C4-2B (cell line): Measurements from ENCODE around the gene PALLD.

ENCODE experiments used
- ZFX ChIP-seq: fragments of 450-650 bp; IDR thresholded peaks from 2 replicates; pipeline ENCODE4 v1.6.1; 2017
- TF ChIP-seq, protein P1 (sequence below): fragments of 450-650 bp; conservative IDR thresholded peaks from 2 replicates; pipeline ENCODE4 v1.5.1; 2017; ENCODE audit warnings: mild to moderate bottlenecking

DNA sequence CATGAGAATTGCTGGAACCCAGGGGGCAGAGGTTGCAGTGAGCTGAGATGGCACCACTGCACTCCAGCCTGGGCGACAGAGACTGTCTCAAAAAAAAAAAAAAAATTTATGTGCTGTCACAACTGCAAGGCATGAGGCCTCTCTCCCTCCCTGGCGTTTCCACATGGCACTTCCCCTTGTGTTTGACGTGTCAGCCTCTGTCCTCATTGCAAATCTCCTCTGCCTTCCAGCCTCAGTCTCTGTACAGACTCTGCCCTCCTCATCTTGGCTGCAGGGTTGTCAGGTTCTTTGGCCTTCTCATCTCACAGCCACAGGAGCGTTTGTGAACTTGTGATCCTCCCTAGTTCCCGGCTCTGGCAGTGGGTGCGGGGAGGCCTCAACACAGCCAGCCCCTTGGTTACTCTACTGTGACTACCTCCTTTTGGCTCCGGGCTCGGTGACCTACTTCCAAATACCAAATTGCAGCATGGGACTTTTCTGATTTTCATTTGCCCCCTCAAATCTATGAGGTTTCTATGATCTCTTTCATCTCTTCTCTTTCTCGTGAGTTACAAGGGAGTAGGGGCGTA is 263.2 kb downstream of the PALLD start:
- TF ChIP-seq, protein P1, sequence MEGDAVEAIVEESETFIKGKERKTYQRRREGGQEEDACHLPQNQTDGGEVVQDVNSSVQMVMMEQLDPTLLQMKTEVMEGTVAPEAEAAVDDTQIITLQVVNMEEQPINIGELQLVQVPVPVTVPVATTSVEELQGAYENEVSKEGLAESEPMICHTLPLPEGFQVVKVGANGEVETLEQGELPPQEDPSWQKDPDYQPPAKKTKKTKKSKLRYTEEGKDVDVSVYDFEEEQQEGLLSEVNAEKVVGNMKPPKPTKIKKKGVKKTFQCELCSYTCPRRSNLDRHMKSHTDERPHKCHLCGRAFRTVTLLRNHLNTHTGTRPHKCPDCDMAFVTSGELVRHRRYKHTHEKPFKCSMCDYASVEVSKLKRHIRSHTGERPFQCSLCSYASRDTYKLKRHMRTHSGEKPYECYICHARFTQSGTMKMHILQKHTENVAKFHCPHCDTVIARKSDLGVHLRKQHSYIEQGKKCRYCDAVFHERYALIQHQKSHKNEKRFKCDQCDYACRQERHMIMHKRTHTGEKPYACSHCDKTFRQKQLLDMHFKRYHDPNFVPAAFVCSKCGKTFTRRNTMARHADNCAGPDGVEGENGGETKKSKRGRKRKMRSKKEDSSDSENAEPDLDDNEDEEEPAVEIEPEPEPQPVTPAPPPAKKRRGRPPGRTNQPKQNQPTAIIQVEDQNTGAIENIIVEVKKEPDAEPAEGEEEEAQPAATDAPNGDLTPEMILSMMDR, result no peak
- TF ChIP-seq ZFX, result no peak
